GM19328 (cell line): ENCODE measurements around the gene NCOA6.
"Not testable (repeated sequence)": the region's sequence is repeated elsewhere in the genome, so short reads cannot be mapped to it uniquely, and the experiment has no call there.

ENCODE experiments used
- ATAC-seq: cut with Tn5 transposase; IDR thresholded peaks from one replicate; pipeline ENCODE4 v1.9.1; 2021; ENCODE audit warnings: mild to moderate bottlenecking, moderate library complexity; ENCODE audit not compliant: unreplicated experiment

The NCOA6 gene

DNA sequence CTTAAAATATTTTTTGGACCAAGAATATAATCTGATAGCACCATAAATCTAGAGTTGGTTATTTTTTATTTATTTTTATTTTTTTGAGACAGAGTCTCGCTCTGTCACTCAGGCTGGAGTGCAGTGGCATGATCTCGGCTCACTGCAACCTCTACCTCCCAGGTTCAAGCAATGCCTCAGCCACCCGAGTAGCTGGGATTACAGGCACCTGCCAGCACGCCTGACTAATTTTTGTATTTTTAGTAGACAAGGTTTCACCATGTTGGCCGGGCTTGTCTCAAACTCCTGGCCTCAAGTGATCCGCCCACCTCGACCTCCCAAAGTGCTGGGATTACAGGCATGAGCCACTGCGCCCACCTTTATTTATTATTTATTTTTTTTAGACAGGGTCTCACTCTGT is 45.2 kb downstream of the NCOA6 start:
- not testable (repeated sequence) for ATAC-seq

DNA sequence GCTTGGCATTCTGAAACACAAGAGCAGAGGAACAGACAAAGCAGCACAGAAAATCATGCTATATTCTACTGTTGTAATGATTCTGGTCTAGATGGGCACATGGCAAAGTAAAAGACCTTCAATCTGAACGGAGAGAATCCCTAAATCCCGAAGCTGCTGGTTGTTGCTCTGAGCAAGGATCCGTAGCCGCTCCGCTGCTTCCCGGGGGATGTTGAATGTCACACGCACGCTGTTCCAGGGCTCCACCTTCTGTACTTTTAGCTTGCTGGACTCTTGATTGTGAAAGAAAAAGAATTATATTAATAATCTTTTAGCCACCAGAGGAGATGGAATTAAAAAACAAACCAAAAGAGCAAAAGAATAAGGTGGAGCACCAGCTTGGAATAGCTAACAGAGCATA is 49.3 kb downstream of the NCOA6 start:
- no peak for ATAC-seq

DNA sequence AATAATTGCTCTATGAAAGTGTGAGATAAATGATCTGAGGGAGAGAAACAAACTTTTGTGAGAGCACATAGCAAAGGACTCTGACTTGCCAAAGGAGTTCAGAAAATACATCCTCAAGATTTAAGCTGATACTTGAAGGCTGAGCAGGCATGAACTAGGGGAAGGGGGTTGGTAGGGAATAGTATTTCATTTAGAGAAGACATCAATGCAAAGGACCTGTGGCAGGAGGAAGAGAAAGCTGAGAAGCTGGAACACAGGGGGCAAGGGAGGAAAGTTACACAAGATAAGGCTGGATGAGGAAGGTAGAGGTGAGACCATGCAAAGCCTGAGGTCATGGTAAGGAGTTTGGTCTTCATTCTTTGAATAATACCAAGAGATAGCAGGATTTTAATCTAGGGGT is 50.6 kb downstream of the NCOA6 start:
- ATAC-seq, result no peak

DNA sequence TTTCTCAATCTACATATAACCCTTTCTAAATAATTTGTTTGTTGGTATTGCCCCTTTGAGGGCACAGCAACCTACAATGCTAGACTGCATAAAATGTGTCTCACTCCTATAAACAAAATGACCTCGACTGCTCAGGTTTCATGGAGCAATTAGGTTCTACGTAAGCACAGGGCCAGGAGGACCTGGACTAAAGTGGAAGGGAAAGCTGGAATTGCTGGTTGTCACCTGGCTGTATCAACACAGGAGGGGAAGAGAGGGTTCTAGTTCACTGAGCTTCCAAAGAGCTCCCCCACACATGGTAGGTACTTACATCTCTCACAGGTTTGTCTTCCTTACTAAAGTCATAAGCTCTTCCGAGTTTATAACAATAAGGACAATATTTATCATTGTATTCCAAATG is 51.0 kb downstream of the NCOA6 start:
- ATAC-seq, result no peak

DNA sequence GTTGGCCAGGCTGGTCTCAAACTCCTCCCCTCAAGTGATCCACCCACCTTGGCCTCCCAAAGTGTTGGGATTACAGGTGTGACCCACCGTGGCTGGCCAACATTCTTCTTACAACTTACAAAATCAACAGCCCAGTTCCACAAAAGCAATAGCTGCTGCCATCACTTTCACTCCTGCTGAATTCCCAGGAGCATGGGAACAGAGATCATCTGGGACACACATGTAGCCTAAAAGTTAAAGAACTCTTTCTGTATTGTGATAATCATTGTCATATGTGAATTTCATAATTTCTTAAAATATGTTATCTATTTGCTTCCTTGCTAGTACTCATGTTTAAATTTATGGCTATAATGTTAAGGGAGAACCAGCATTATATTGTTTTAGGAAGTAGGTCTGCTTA is 51.7 kb downstream of the NCOA6 start:
- no peak for ATAC-seq

DNA sequence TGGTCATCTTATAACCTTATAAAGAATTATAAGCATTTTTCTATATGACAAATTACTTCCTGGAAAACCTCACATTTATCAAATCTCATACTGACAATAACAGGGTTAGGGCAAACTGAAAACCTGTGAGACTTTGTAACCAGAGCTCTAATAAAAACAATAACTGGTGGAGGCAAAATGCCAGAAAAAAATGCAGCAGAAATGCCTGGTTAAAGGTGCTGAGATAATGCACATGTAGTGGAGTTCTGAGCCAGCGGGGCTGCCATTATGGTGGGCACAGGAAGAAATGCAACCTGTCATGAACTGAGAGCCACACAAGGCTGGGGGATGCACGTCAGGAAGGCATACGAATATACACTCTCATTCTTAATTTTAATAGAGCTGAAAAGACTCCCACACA is 53.0 kb downstream of the NCOA6 start:
- ATAC-seq, result no peak

DNA sequence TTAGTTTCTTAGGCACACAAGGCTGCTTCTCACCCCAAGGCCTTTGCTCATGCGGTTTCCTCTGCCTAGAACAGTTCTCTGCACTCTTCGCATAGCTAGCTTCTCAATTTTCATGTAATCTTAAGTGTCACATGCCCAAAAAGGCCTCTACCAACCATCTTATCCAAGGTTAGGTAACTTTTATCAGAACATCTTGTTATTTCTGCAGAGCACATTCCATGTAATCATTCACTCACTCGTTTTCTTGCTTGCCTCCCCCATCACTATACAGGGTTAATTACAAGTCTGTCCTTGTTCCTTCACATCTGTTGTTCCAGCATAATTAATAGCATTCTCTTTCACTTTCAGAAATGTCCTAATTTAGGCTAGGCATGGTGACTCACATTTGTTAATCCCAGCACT is 53.8 kb downstream of the NCOA6 start:
- ATAC-seq, result no peak

DNA sequence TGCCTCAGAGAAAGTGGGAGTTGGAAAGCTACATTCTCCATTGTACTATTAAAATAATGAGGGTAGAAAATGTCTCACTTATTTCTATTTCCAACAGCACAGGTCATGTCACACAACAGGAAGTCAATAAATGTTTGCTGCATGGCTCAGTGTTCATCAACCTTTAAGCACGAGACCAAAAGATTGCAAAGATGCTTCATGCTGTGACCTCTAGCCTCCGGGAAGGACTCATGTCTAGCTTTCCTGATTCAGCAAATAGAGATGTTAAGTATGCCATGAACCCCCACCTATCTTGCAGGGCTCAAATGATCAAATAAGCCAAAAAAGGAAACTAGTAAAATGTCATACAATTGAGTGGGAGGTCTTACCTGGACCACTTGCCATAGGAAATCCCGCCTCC is 57.4 kb downstream of the NCOA6 start:
- ATAC-seq, result no peak

DNA sequence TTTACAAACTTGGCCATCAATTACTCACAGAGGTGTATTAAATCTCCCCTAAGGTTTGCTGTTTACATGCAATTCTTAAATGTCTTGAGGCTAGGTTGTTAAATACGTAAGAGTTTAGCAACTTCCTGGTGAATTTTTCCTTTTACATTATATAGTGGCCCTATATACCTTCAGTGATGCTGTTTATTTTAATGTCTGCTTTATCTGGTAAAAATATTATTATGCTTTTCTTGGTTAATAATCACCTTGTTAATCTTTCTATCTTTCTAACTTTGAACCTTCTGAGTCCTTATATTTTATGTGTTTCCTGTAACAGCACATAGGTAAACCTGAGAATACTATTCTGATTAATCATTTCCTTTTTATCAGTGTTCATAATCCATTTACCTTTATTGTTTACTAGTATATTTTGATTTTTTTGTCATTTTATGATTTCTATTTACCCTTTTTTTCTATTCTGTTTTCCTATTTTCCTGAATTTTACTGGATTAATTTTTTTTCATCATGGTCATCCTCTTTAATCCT is 63.4 kb downstream of the NCOA6 start:
- no peak for ATAC-seq

DNA sequence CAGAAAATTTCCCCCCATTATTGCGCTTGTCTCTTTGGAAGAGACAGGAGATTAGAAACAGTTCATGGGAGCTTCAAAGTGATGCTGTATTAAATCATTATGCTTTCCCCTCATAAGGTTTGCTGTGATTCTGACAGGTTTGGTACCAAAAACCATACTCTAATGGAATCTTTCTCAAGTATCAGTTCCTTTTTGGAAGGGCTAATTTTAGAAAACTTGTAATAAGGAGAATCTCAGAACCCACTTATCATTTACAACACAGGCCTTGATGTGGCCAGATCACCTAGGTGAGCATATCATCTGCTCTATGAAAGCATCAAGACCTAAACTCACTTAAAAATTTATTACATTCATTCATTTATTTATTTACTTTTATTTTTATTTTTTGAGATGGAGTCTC is 70.1 kb downstream of the NCOA6 start:
- no peak for ATAC-seq

DNA sequence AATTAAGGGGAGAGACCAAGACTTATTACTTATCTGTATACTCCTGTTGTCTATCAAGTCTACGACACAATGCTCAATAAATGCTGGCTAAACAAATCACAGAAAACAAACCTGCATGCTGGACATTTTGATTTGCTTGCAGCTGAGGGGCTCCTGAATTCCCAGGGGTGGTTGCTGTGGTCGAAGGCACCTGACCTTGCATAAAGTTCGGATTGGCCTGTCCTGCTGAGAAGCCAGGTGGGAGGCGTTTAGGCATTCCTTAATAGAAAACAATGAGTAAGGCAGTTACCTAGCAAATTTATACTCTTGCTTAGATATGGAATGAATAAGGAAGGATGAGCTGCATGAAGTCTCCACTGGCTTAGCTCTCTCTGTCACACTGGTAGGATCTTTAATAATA is 70.8 kb downstream of the NCOA6 start:
- ATAC-seq, result no peak

DNA sequence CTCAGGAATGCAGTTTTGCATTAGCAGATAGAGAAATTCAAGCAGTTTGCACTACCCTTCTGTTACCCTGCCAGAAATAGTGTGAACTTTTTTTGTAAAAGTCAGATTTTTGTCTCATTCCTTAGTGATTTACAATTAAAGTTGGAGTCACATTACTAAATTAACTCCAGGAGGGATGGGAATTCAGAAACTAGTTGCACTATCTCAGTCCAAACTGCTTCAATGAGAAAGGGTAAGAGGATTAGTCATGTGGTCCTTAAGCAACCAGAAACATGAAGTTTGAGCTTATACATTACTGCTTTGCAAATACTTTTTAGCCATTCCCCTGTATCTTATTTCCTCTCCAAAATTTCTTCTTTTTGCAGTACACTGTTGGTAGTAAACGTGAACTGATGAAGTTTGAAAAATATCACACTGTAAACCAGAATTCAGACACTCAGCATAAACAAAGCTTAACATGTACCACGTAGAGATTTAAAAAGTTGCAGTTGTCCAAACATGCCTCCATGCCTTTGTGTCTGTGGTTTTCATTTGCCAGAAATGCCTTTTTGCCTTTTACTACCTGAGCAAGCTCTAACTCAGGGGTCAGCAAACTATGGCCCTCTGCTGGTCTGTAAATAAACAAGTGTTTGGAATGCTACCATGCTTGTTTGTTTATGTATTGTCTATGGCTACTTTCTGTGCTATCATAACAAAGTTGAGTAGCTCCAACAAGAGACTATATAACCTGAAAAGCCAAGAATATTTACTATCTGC is 71.6 kb downstream of the NCOA6 start:
- no peak for ATAC-seq

DNA sequence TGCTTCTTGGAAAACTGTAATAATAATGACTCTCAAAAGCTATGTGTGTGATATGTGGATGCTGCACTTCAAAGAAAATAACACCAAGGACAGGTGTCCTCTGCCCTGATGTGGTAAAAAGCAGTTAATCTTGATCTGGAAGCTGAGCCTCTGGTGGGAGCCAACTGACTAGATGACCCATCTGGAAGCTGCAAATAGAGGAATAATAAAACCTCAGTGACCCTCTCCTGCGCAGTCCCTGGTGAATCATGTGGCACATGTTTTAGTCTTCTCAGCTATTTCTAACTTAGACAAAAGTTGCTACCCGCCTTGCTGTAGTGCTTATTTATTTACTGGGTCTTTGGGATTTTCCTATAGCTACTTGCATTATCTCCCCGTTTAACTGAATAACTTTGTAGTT is 74.0 kb downstream of the NCOA6 start:
- ATAC-seq, result no peak

DNA sequence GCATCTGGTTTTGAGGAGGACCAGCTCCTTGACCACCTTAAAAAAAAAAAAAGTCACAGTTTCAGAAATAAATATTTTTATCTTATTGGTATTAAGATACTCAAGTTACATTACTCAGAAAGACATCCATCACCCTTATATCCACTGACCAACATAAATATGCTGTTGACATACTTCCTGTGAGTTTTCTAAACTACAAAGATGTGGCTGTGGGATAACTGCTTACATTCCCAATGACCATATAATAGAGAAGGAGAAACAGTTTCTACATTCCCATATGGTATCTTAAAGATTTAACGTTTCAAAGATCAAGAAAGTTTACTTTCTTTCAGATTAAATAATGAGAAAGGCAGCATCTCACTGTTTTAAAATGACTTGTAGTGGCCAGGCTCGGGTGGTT is 75.0 kb downstream of the NCOA6 start:
- ATAC-seq, result no peak

DNA sequence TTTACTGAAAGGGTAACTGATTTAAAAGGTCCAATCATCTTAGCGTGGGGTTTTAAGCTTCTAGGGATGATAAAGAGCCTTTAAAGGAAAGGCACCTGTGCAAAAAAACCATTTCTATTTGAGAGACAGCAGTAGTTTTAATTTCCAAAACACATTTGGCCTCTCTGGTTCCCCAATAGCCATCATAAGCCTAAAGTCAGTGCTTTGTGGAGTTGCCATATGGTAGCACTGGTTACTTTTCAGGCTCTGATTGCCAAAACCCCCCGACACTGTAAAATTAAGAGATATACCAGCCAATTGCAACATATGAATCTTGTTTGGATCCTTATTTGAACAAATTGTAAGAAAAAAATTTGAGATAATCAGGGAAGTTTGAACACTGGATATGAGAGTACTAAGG is 76.7 kb downstream of the NCOA6 start:
- ATAC-seq, result no peak

DNA sequence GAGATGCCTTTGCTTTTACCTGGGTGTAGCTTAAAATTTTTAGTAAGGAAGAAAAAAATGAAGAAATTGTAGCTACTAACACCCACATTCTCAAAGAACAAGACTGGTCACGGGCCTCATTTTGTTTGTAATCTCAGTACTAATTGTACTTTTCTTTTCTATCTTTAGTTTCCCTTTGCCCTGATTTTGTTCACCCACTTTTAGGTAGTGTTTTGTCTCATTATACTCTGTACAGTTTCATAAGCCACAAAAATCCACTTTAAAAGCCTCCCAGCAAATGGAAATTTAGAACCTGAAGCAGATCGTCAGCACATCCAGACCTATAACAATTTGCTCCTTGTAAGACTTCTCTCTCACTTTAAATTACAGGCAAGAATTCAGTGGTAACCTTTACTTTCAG is 78.0 kb downstream of the NCOA6 start:
- no peak for ATAC-seq

DNA sequence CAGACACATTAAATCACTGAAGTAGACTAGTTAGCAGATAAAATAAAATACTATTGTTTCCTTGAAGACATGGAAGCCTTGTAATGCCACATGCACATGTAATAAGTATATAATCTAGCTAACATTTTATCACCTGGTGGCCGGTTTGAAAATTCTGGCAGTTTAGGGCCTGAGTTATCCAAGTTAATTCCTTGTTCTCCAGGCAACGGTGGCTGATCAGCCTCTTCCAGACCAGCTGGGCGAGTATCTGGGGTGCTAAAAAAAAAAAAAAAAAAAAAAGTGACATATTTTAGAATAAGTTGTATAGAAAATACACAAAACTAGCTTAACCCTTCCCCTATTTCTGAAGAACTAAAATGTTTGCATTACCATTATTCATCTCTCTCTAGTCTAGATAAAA is 78.8 kb downstream of the NCOA6 start:
- no peak for ATAC-seq

DNA sequence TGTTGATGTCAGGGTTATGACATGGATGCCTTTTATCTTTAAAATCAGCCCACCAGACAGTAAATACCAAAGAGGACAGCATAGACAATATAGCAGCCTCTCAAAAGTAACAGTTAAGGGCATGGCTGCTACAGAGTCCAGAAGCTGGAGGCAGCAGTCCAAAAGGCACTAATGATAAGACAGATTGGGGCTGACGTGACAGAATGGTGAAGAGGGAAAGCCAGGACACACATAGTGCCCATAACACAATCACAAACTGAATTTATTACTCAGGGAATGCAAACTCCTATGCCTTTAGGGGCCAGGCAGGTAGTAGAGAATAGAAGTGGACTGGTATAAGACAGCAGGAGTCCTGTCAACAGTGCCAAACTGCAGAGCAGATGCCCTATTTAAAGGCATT is 80.6 kb downstream of the NCOA6 start:
- ATAC-seq, result no peak

DNA sequence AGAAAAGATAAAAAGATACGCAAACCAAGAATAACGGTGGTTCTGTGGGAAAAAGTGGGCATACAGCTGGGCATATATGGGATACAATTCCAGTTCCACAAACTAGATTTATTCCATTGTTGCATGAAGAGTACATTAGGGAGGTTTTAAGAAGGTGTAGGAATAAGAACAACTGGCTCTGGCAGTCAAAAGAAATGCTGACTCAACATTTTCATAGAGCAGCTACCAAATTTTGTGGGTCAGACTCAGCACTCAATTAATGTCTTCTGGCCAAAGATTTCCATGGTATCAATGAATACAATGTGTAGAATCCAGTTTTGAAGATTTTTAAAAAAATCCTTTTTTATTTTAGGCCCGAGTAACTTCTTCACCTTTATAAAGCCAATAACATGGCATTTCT is 81.1 kb downstream of the NCOA6 start:
- no peak for ATAC-seq

DNA sequence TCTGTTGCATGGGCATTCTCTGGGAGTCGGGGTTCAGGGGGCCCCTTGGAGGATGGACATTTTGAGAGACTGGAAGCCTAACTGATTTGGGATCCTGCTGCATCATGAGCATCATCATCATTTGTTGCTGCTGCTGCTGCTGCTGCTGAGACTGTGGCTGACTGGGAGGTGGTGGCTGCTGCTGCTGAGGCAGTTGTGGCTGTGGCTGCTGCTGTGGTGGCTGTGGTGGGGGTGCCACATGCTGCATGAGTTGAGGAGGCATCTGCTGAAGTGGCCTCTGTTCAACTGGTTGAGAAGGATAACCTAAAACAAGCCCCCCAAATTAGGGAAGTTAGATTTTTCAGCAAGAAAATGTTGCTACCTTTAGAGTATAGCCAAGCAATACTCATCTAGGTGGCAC is 82.4 kb downstream of the NCOA6 start:
- ATAC-seq, result no peak

DNA sequence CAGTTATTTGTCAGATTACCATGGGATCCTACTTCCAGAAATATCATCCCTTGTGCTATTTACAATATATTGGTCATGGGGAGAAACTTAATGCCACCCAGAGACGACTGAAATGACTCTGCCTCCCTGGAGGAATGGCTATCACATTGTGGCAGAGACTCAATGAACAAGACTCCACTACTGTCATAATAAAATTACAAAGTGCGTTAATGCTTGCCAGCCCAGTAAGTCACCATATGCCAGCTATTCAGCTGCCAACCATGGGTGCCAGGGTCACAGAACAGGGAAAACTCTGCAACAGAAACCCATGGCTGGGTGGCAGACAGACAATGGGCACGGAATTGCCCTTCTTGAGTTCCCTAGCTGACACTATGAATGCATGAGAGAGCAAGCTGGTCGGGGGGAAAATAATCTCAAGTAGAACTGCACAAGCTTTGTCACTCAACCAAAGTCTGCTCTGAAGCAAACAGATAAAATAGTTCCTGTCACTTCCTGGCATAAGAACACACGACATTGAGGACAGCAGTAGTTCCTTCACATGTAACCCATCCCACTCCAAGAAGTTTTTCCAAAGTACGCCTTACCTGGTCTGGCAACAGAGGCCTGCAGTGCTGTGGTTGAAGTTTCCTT is 89.2 kb downstream of the NCOA6 start:
- ATAC-seq, result no peak

DNA sequence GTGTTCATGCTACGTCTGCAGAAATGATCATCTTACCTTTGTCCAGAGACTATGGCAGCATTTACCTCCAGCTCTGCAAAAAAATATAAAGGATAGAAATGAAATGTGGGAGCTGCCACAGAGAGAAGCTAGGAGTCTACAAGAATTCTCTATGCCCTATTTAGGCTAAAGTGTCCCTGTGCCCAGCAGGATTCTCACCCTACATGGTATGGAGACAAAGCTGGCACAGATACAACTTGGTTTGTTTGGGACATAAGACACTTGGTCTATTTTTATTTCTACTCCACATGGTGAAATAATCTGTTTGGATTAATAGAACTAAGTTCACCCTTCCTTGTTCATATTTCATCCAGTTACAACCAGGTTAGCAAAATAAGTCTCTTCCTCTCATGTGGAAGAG is 92.9 kb downstream of the NCOA6 start:
- ATAC-seq, result no peak

DNA sequence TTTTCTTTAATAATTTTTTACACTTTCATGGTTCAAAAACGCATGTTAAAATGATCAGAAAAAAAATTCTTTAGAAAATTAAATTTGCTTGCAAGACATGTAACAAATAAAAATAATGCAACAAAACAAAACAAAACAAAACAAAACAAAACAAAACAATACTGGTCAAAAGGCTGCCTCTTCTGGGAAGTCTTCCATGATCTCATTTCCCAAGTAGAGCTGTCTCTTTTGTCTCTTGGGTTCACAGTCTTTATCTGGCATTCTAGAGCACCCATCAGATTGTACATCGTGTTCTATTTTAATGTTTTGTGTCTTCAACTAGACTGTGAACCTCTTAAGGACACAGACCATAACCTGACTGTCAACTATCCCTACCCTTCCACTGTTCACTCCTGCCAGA is 96.0 kb downstream of the NCOA6 start:
- no peak for ATAC-seq
